AG04450 (cell line): Measurements from ENCODE around the gene BCAN. TPM values are rescaled to one million over a fixed set of nuclear protein-coding genes. Genes with fewer than 3 reads are reported as not detected.

Experiments used
- CTCF ChIA-PET: fragments of 300-600, 350-600 bp; formaldehyde crosslinking; extraction: SDS; loops from one replicate; lab custom pipeline; 2022; ENCODE audit warnings: antibody characterized with exemption, inconsistent platforms; lab: Charles Lee
- POLR2A ChIA-PET: fragments of 350-600 bp; formaldehyde crosslinking; extraction: SDS; loops from one replicate; lab custom pipeline; 2021; ENCODE audit warnings: antibody characterized with exemption, inconsistent platforms; lab: Yijun Ruan, JAX
- DNase-seq: peaks from one replicate; pipeline ENCODE4 v3.0.0-alpha.2; 2011; ENCODE audit warnings: low read depth, low spot score
- H3K27ac ChIP-seq: one replicate; pipeline ENCODE4 v1.5.1; 2012; ENCODE audit warnings: low read depth, low read length, control low read depth
- H3K27me3 ChIP-seq: one replicate; pipeline ENCODE4 v1.6.0; 2012; ENCODE audit warnings: low read length; ENCODE audit not compliant: control insufficient read depth, insufficient read depth
- H3K4me3 ChIP-seq: 2 replicates; pipeline ENCODE4 v1.5.1; 2011; ENCODE audit warnings: mild to moderate bottlenecking, low read depth, low read length, control low read depth
- H3K9me3 ChIP-seq: 2 replicates; pipeline ENCODE4 v1.5.1; 2012; ENCODE audit warnings: low read length; ENCODE audit not compliant: control insufficient read depth, insufficient read depth
- polyA plus RNA-seq: library from polyadenylated mRNA; depleted of rRNA; stranded (reverse); fragments of >200 nt; gene quantifications from 2 replicates; pipeline ENCODE4 v1.2.3, GENCODE V29; 2011
- TF ChIP-seq, protein P1 (sequence below): IDR thresholded peaks from 2 replicates; pipeline ENCODE4 v1.5.1; 2011; ENCODE audit warnings: low read depth, low read length, control low read depth, inconsistent platforms

The BCAN gene
- polyA plus RNA-seq, 1 experiment: not detected

DNA sequence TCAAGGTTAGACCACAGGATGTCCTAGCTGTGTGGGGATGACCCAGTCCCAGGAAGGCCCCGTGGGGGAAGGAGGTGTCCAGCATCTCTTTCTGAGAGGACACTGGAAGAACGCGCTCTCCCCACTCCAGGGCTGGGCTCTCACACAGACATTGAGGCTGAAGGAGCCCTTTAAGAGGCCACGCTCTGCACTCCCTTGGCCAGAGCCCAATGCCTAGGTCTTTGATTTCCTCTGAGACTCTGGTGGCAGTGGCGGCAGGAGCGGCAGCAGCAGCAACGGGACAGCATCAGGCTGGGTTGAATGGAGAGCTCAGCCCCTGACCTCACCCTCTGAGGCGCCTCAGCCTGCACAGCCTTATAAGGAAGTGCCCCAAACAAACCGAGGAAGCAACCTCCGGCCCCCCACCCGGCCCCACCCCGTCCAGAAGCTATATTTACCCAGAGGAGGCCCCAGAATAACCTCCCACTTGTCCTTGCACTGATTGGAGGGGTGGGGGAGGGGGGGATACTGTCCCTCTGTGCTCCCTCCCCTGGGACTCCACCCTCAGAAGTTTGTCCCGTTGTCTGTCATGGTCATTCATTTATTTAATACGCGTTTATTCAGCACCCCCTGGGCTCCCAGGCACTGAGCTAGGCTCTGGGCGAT is 23.0 kb downstream of the BCAN start:
- CTCF ChIA-PET: interaction anchor here (0.6 to 2.8 kb wide), 6 partner anchors 12 to 131 kb away, joined by 4 to 31 read pairs (median 8); partner anchors contain the start of gene NES
- no peak overlapping the region for H3K4me3 ChIP-seq
- no peak for DNase-seq
- no peaks in the 10 kb centered on the region for H3K9me3 ChIP-seq
- no peaks in the 10 kb centered on the region for H3K27me3 ChIP-seq
- POLR2A ChIA-PET: interaction anchor here (0.6 to 2.0 kb wide), 4 partner anchors 9 to 205 kb away, joined by 3 to 10 read pairs (median 3); no protein-coding TSS in a partner anchor
- peak overlapping the region; percentile 65 for H3K27ac ChIP-seq
- TF ChIP-seq, protein P1, sequence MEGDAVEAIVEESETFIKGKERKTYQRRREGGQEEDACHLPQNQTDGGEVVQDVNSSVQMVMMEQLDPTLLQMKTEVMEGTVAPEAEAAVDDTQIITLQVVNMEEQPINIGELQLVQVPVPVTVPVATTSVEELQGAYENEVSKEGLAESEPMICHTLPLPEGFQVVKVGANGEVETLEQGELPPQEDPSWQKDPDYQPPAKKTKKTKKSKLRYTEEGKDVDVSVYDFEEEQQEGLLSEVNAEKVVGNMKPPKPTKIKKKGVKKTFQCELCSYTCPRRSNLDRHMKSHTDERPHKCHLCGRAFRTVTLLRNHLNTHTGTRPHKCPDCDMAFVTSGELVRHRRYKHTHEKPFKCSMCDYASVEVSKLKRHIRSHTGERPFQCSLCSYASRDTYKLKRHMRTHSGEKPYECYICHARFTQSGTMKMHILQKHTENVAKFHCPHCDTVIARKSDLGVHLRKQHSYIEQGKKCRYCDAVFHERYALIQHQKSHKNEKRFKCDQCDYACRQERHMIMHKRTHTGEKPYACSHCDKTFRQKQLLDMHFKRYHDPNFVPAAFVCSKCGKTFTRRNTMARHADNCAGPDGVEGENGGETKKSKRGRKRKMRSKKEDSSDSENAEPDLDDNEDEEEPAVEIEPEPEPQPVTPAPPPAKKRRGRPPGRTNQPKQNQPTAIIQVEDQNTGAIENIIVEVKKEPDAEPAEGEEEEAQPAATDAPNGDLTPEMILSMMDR: no peak

DNA sequence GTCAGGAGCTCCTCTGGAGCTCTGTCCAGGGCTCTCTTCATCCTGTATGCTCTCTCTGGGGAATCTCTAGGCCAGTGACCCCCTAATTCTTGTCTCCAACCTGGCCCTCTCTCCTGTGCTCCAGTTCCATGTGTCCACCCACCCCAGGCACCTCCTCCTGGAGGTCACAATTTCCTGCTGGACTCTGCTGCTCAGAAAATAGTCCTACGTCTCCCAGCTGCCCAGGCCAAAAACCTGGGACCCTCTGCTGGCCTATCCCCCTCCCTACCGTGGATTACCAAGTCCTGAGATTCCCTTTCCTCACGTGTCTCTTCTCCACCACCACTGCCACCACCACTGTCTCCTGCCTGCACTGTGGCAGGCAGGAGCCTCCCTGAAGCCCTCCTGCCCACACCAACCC is 23.6 kb downstream of the BCAN start:
- ChIA-PET POLR2A (interaction anchor here (0.6 to 2.0 kb wide), 3 partner anchors 8 to 205 kb away, joined by 3 to 10 read pairs (median 3); no protein-coding TSS in a partner anchor), CTCF (interaction anchor here (0.6 to 2.8 kb wide), 6 partner anchors 12 to 132 kb away, joined by 4 to 31 read pairs (median 8); partner anchors contain the start of gene NES)
- no peaks in the 10 kb centered on the region for H3K27me3 ChIP-seq
- no peak for DNase-seq
- H3K27ac ChIP-seq: peak overlapping the region; percentile 2
- no peak overlapping the region for H3K4me3 ChIP-seq
- H3K9me3 ChIP-seq: no peaks in the 10 kb centered on the region
- TF ChIP-seq, protein P1: no peak

DNA sequence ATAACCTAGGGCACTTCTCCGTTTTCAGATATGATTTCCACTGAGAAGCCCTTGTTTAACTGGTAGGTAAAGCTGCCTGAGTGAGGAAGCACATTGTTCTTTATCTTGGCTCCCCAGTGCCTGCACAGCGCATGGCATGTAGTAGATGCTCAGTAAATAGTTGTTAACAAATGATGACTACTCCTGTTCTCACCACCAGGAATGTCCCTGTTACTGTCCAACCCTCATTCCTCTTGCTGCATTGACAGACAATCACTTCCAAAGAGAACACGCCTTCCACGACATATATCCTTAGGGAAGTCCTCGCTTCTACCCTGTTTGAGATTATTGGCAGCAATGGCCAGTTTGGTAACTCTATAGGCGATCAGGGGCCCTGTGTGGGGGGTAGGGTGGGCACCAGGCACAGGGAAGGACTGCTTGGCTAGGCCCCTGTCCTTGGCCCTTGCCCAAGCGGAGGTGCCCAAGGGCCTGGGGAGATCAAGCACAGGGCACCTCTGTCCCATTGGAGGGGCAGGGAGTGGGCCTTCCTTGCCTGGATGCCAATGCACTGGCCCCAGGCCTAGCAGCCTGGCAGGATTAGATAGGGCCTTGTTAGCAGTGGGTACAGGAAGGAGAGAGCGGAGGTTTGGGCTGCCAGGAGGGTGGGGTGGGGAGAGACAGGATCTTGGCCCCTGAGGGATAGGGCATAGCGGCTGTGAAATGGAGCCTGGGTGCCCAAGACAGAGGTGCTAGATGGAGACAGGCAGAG is 25.1 kb downstream of the BCAN start:
- Histone ChIP-seq H3K9me3 (no peaks in the 10 kb centered on the region), H3K27me3 (no peaks in the 10 kb centered on the region), H3K4me3 (no peak overlapping the region), H3K27ac (no peak overlapping the region)
- TF ChIP-seq, protein P1: no peak
- DNase-seq: no peak
- ChIA-PET POLR2A (interaction anchor here (0.9 kb wide), 1 partner anchor 29 kb away, joined by 3 read pairs; no protein-coding TSS in a partner anchor), CTCF (interaction anchor here (0.6 to 1.2 kb wide), 4 partner anchors 7 to 22 kb away, joined by 3 to 6 read pairs (median 4); no protein-coding TSS in a partner anchor)

DNA sequence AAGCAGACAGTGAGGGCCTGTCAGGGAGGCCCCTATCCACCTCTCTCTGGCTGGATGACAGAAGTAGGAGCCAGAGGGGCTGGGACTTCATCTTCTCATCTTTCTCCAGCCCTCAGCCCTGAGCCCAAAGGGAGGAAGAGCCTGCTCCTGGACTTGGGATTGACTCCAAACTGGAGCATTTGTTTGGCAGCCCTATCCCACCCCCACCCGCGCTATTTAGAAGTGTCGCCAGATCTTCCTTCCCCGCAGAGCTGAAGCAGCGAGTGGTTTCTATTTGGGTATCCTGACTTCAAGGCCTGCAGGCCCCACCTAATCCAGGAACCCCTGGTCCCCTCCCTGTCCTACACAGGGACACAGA is 25.7 kb downstream of the BCAN start:
- H3K27ac ChIP-seq: peak overlapping the region; percentile 57
- CTCF ChIA-PET: interaction anchor here (0.9 to 1.2 kb wide), 3 partner anchors 8 to 22 kb away, joined by 4 to 6 read pairs (median 4); no protein-coding TSS in a partner anchor

More for the DNA sequence above, 25.7 kb downstream of the BCAN start:
- POLR2A ChIA-PET: interaction anchor here (0.9 kb wide), 1 partner anchor 28 kb away, joined by 3 read pairs; no protein-coding TSS in a partner anchor
- TF ChIP-seq, protein P1: no peak
- H3K4me3 ChIP-seq: no peak overlapping the region
- H3K9me3 ChIP-seq: no peaks in the 10 kb centered on the region; the same call in 1 of the 2 replicates
- H3K27me3 ChIP-seq: no peaks in the 10 kb centered on the region
- no peak for DNase-seq
